ENCODE data around the gene ERGIC1. TPM values are rescaled to one million over a fixed set of nuclear protein-coding genes. Genes with fewer than 3 reads are reported as not detected.

ERGIC1 gene
- total RNA-seq, 4 donors from 2014 or later, result 54.4 to 108 (median 88.0) TPM

- DNase-seq, result no peak
- H3K4me3 ChIP-seq, result no peak overlapping the region
- H3K36me3 ChIP-seq, result no peaks in the 10 kb centered on the region
- in situ Hi-C loops (cut with MboI; ENCODE audit: low sequenced_read_pairs in 4 of 4), result loop anchor here in 3 of 4 donors (10.0 to 25.0 kb wide), 2 partner anchors 481 to 484 kb away; partner anchors contain the start of gene SH3PXD2B (in 2 of the 3)
- H3K9me3 ChIP-seq, result no peaks in the 10 kb centered on the region
- no peaks in the 10 kb centered on the region for H3K27me3 ChIP-seq
- no peak for ATAC-seq
- H3K4me1 ChIP-seq, result no peaks in the 10 kb centered on the region
- intact Hi-C loops (cut with DNase I; ENCODE audit: low total_unique reads), result no loop called here
- H3K27ac ChIP-seq, result no peak overlapping the region
- TF ChIP-seq POLR2A (IDR thresholded peaks at IDR 0.05), result no peak
- TF ChIP-seq, protein P1, sequence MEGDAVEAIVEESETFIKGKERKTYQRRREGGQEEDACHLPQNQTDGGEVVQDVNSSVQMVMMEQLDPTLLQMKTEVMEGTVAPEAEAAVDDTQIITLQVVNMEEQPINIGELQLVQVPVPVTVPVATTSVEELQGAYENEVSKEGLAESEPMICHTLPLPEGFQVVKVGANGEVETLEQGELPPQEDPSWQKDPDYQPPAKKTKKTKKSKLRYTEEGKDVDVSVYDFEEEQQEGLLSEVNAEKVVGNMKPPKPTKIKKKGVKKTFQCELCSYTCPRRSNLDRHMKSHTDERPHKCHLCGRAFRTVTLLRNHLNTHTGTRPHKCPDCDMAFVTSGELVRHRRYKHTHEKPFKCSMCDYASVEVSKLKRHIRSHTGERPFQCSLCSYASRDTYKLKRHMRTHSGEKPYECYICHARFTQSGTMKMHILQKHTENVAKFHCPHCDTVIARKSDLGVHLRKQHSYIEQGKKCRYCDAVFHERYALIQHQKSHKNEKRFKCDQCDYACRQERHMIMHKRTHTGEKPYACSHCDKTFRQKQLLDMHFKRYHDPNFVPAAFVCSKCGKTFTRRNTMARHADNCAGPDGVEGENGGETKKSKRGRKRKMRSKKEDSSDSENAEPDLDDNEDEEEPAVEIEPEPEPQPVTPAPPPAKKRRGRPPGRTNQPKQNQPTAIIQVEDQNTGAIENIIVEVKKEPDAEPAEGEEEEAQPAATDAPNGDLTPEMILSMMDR (IDR thresholded peaks at IDR 0.05 in 4 of 5, conservative IDR thresholded peaks at IDR 0.05 in 1 of 5), result no peak
Observed at GRCh38 chr5:172946146-172946545, 112.1 kb downstream of the ERGIC1 start.

- in situ Hi-C loops (cut with MboI; ENCODE audit: low sequenced_read_pairs in 4 of 4), result loop anchor here in 3 of 4 donors (10.0 to 25.0 kb wide), 2 partner anchors 485 to 487 kb away; partner anchors contain the start of gene SH3PXD2B (in 2 of the 3)
- H3K36me3 ChIP-seq, result no peaks in the 10 kb centered on the region
- DNase-seq, result no peak
Observed at GRCh38 chr5:172949426-172949825, 115.4 kb downstream of the ERGIC1 start.

GRCh38 chr5:172950176-172950965 lies 116.3 kb downstream of the ERGIC1 start:
- intact Hi-C loops (cut with DNase I; ENCODE audit: low total_unique reads), result no loop called here
- Histone ChIP-seq H3K4me1 (no peaks in the 10 kb centered on the region), H3K27ac (no peak overlapping the region), H3K9me3 (no peaks in the 10 kb centered on the region), H3K4me3 (no peak overlapping the region), H3K36me3 (no peaks in the 10 kb centered on the region), H3K27me3 (no peaks in the 10 kb centered on the region)
- in situ Hi-C loops (cut with MboI; ENCODE audit: low sequenced_read_pairs in 4 of 4), result no loop called here
- TF ChIP-seq POLR2A (IDR thresholded peaks at IDR 0.05), result no peak
- TF ChIP-seq, protein P1 (IDR thresholded peaks at IDR 0.05 in 4 of 5, conservative IDR thresholded peaks at IDR 0.05 in 1 of 5), result no peak
- ATAC-seq (no peak), DNase-seq (no peak)

More at GRCh38 chr5:172949426-172949825, 115.4 kb downstream of the ERGIC1 start:
- no peak for TF ChIP-seq POLR2A (IDR thresholded peaks at IDR 0.05)
- TF ChIP-seq, protein P1 (IDR thresholded peaks at IDR 0.05 in 4 of 5, conservative IDR thresholded peaks at IDR 0.05 in 1 of 5), result no peak
- H3K27ac ChIP-seq, result no peak overlapping the region
- intact Hi-C loops (cut with DNase I; ENCODE audit: low total_unique reads), result no loop called here
- no peaks in the 10 kb centered on the region for H3K4me1 ChIP-seq
- no peak for ATAC-seq
- H3K4me3 ChIP-seq, result no peak overlapping the region
- no peaks in the 10 kb centered on the region for H3K9me3 ChIP-seq
- no peaks in the 10 kb centered on the region for H3K27me3 ChIP-seq

GRCh38 chr5:172951371-172952033 lies 117.5 kb downstream of the ERGIC1 start:
- no peak for DNase-seq
- no peak overlapping the region for H3K27ac ChIP-seq

More at GRCh38 chr5:172951371-172952033, 117.5 kb downstream of the ERGIC1 start:
- in situ Hi-C loops (cut with MboI; ENCODE audit: low sequenced_read_pairs in 4 of 4) (no loop called here), intact Hi-C loops (cut with DNase I; ENCODE audit: low total_unique reads) (no loop called here)
- no peak overlapping the region for H3K4me3 ChIP-seq
- ATAC-seq, result no peak
- no peaks in the 10 kb centered on the region for H3K27me3 ChIP-seq
- no peaks in the 10 kb centered on the region for H3K4me1 ChIP-seq
- no peaks in the 10 kb centered on the region for H3K36me3 ChIP-seq
- H3K9me3 ChIP-seq, result no peaks in the 10 kb centered on the region
- TF ChIP-seq, protein P1 (IDR thresholded peaks at IDR 0.05 in 4 of 5, conservative IDR thresholded peaks at IDR 0.05 in 1 of 5), result no peak
- TF ChIP-seq POLR2A (IDR thresholded peaks at IDR 0.05), result no peak
